ENCODE measurements around the gene FREM1.

The FREM1 gene

GRCh38 chr9:14733133-14733532 is 177.1 kb downstream of the FREM1 start:
- TF ChIP-seq, protein P1, sequence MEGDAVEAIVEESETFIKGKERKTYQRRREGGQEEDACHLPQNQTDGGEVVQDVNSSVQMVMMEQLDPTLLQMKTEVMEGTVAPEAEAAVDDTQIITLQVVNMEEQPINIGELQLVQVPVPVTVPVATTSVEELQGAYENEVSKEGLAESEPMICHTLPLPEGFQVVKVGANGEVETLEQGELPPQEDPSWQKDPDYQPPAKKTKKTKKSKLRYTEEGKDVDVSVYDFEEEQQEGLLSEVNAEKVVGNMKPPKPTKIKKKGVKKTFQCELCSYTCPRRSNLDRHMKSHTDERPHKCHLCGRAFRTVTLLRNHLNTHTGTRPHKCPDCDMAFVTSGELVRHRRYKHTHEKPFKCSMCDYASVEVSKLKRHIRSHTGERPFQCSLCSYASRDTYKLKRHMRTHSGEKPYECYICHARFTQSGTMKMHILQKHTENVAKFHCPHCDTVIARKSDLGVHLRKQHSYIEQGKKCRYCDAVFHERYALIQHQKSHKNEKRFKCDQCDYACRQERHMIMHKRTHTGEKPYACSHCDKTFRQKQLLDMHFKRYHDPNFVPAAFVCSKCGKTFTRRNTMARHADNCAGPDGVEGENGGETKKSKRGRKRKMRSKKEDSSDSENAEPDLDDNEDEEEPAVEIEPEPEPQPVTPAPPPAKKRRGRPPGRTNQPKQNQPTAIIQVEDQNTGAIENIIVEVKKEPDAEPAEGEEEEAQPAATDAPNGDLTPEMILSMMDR (IDR thresholded peaks at IDR 0.05; ENCODE audit: insufficient read depth, low read length, poor library complexity, severe bottlenecking): no peak
- Histone ChIP-seq H3K27me3 (replicated peaks; ENCODE audit: control insufficient read depth, insufficient read depth, low read length) (no peaks in the 10 kb centered on the region), H3K4me3 (replicated peaks; ENCODE audit: low read depth, low read length) (no peak overlapping the region), H3K36me3 (ENCODE audit: control insufficient read depth, insufficient read depth, low read length) (no peaks in the 10 kb centered on the region)
- no peak for DNase-seq (ENCODE audit: extremely low read depth, insufficient read length)

GRCh38 chr9:14731294-14731981 is 178.8 kb downstream of the FREM1 start:
- no peak for DNase-seq (ENCODE audit: extremely low read depth, insufficient read length)
- H3K27me3 ChIP-seq (replicated peaks; ENCODE audit: control insufficient read depth, insufficient read depth, low read length): no peaks in the 10 kb centered on the region
- TF ChIP-seq, protein P1 (IDR thresholded peaks at IDR 0.05; ENCODE audit: insufficient read depth, low read length, poor library complexity, severe bottlenecking): no peak
- H3K36me3 ChIP-seq (ENCODE audit: control insufficient read depth, insufficient read depth, low read length): no peaks in the 10 kb centered on the region
- H3K4me3 ChIP-seq (replicated peaks; ENCODE audit: low read depth, low read length): no peak overlapping the region

- Histone ChIP-seq H3K4me3 (replicated peaks; ENCODE audit: low read depth, low read length) (no peak overlapping the region), H3K27me3 (replicated peaks; ENCODE audit: control insufficient read depth, insufficient read depth, low read length) (no peaks in the 10 kb centered on the region), H3K36me3 (ENCODE audit: control insufficient read depth, insufficient read depth, low read length) (no peaks in the 10 kb centered on the region)
- TF ChIP-seq, protein P1 (IDR thresholded peaks at IDR 0.05; ENCODE audit: insufficient read depth, low read length, poor library complexity, severe bottlenecking): no peak
- no peak for DNase-seq (ENCODE audit: extremely low read depth, insufficient read length)
Measured at GRCh38 chr9:14730461-14730898, 179.7 kb downstream of the FREM1 start.

DNA sequence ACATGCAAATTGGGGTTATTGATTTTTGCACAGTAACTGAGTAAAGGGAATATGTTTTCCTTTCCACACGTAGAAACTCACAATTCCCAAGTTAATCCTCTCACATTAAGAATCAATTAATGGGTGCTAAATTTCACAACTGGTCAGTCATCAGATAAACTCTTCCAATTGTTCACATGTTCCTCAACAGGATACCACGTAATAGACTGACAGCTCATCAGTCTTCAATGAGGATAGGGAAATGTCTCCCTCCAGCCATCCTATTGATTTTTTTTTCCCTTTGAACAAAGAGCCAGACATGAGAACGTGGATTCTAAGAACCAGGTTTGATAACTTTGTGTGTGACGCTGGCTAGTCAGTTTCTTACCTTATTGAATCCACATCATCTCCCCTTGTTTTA is 186.9 kb downstream of the FREM1 start:
- Histone ChIP-seq H3K27me3 (replicated peaks; ENCODE audit: control insufficient read depth, insufficient read depth, low read length) (no peaks in the 10 kb centered on the region; the same call in 1 of the 2 replicates), H3K4me3 (replicated peaks; ENCODE audit: low read depth, low read length) (no peak overlapping the region), H3K36me3 (ENCODE audit: control insufficient read depth, insufficient read depth, low read length) (no peaks in the 10 kb centered on the region)
- DNase-seq (ENCODE audit: extremely low read depth, insufficient read length): no peak
- TF ChIP-seq, protein P1 (IDR thresholded peaks at IDR 0.05; ENCODE audit: insufficient read depth, low read length, poor library complexity, severe bottlenecking): no peak

GRCh38 chr9:14722391-14723035 is 187.7 kb downstream of the FREM1 start, which contains the start of gene CER1:
TSS of gene CER1 (minus strand) at chr9:14722733. CDS start at chr9:14722672, 61 bp downstream.
- H3K27me3 ChIP-seq (replicated peaks; ENCODE audit: control insufficient read depth, insufficient read depth, low read length): no peaks in the 10 kb centered on the region; the same call in 1 of the 2 replicates
- no peak for DNase-seq (ENCODE audit: extremely low read depth, insufficient read length)
- TF ChIP-seq, protein P1 (IDR thresholded peaks at IDR 0.05; ENCODE audit: insufficient read depth, low read length, poor library complexity, severe bottlenecking): no peak
- no peak within 1 kb of the TSS for H3K4me3 ChIP-seq (replicated peaks; ENCODE audit: low read depth, low read length)
- H3K36me3 ChIP-seq (ENCODE audit: control insufficient read depth, insufficient read depth, low read length): no peaks in the 10 kb centered on the region

Data from GM06990 (cell line).